Thyroid gland (tissue), 4 donors: ENCODE data around the gene AGBL1. TPM values are rescaled to one million over a fixed set of nuclear protein-coding genes. Genes with fewer than 3 reads are reported as not detected.

Source experiments
- DNase-seq, 2 donors: peaks; one replicate each; pipeline ENCODE4 v3.0.0-alpha.2; 2019
- H3K27ac ChIP-seq, 3 donors: fragments of 200-600 bp; sonication (generic); 1 replicate in 2 of 3; 2 replicates in 1 of 3; pipeline ENCODE4 v1.5.1; 2016 to 2019; ENCODE audit warnings: mild to moderate bottlenecking in 1 of 3, moderate library complexity in 1 of 3
- H3K27me3 ChIP-seq: fragments of 200-600 bp; sonication (generic); one replicate; pipeline ENCODE4 v1.5.1; 2019
- H3K36me3 ChIP-seq, 2 donors: fragments of 200-600 bp; sonication (generic); one replicate each; pipeline ENCODE4 v1.5.1; 2016 to 2019
- H3K4me1 ChIP-seq, 2 donors: fragments of 200-600 bp; sonication (generic); one replicate each; pipeline ENCODE4 v1.5.1; 2017 to 2019
- H3K4me3 ChIP-seq, 3 donors: fragments of 200-600 bp; sonication (generic); replicated peaks in 1 of 3; 1 replicate in 2 of 3; 2 replicates in 1 of 3; pipeline ENCODE4 v1.5.1; 2016; ENCODE audit warnings: mild to moderate bottlenecking in 1 of 3
- H3K9me3 ChIP-seq: fragments of 200-600 bp; sonication (generic); one replicate; pipeline ENCODE4 v1.5.1; 2017
- CTCF ChIP-seq, 6 experiments: fragments of 200-600 bp in 3 of 6; fragments of 450-650 bp in 3 of 6; sonication (generic) in 3 of 6; IDR thresholded peaks; one replicate each; pipeline ENCODE4 v1.5.1; 2016 to 2019; ENCODE audit warnings: antibody characterized with exemption in 6 of 6, mild to moderate bottlenecking in 2 of 6, inconsistent platforms in 1 of 6, moderate library complexity in 1 of 6
- POLR2A ChIP-seq, 2 donors: fragments of 450-650 bp; IDR thresholded peaks; one replicate each; pipeline ENCODE4 v1.6.1; 2017; ENCODE audit warnings: antibody characterized with exemption in 2 of 2, mild to moderate bottlenecking in 2 of 2, moderate library complexity in 1 of 2
- WGBS, 2 donors: methylation state at CpG; one replicate each; pipeline ENCODE4 v1.1.5; 2017; 5-methylcytosine and 5-hydroxymethylcytosine counted together
- intact Hi-C: fragments of 100-400 bp; cut with DNase I; formaldehyde crosslinking; loops from one replicate; pipeline ENCODE4 v1.15.1; 2023
- total RNA-seq, 4 donors: library from RNA; depleted of rRNA; stranded (reverse); fragments of >200 nt; gene quantifications; one replicate each; pipeline ENCODE4 v1.2.3, GENCODE V29; 2016

AGBL1 gene
- total RNA-seq, 4 donors from 2014 or later = not detected

GRCh38 chr15:86689006-86689405 lies 609.3 kb downstream of the AGBL1 start:
- no peak overlapping the region for H3K4me3 ChIP-seq
- H3K4me1 ChIP-seq = no peaks in the 10 kb centered on the region
- no peak overlapping the region for H3K27ac ChIP-seq
- no peaks in the 10 kb centered on the region for H3K27me3 ChIP-seq
- no peak for DNase-seq
- 86 to 87% methylated on average over 4 of the region's 4 CpGs for WGBS, 2 donors
- no peaks in the 10 kb centered on the region for H3K36me3 ChIP-seq
- no peaks in the 10 kb centered on the region for H3K9me3 ChIP-seq
- TF ChIP-seq CTCF (IDR thresholded peaks at IDR 0.05) (no peak), POLR2A (IDR thresholded peaks at IDR 0.05) (no peak)
- intact Hi-C loops = no loop called here

GRCh38 chr15:86690566-86690965 lies 610.9 kb downstream of the AGBL1 start:
- no peak for TF ChIP-seq CTCF (IDR thresholded peaks at IDR 0.05)
- no peak for TF ChIP-seq POLR2A (IDR thresholded peaks at IDR 0.05)
- DNase-seq = no peak
- Histone ChIP-seq H3K27me3 (no peaks in the 10 kb centered on the region), H3K36me3 (no peaks in the 10 kb centered on the region), H3K9me3 (no peaks in the 10 kb centered on the region), H3K27ac (no peak overlapping the region), H3K4me1 (no peaks in the 10 kb centered on the region), H3K4me3 (no peak overlapping the region)
- intact Hi-C loops = no loop called here
- 75 to 90% methylated on average over 1 of the region's 1 CpG for WGBS, 2 donors

GRCh38 chr15:86691091-86691663 lies 611.5 kb downstream of the AGBL1 start:
- Histone ChIP-seq H3K27me3 (no peaks in the 10 kb centered on the region), H3K9me3 (no peaks in the 10 kb centered on the region), H3K4me1 (no peaks in the 10 kb centered on the region), H3K4me3 (no peak overlapping the region), H3K36me3 (no peaks in the 10 kb centered on the region), H3K27ac (no peak overlapping the region)
- intact Hi-C loops = no loop called here
- peak in 3 of 6 experiments; percentile 37 to 43 (median 43) for TF ChIP-seq CTCF (IDR thresholded peaks at IDR 0.05)
- no peak for TF ChIP-seq POLR2A (IDR thresholded peaks at IDR 0.05)
- DNase-seq = peak; percentile 9 to 11
- WGBS, 2 donors = 36 to 41% methylated on average over 2 of the region's 2 CpGs

- H3K36me3 ChIP-seq = no peaks in the 10 kb centered on the region
- no peak for DNase-seq
- no peaks in the 10 kb centered on the region for H3K27me3 ChIP-seq
- 55 to 56% methylated on average over 3 of the region's 3 CpGs for WGBS, 2 donors
- H3K4me3 ChIP-seq = no peak overlapping the region
- H3K4me1 ChIP-seq = no peaks in the 10 kb centered on the region
- TF ChIP-seq POLR2A (IDR thresholded peaks at IDR 0.05) (no peak), CTCF (IDR thresholded peaks at IDR 0.05) (no peak)
- no peaks in the 10 kb centered on the region for H3K9me3 ChIP-seq
- no peak overlapping the region for H3K27ac ChIP-seq
- intact Hi-C loops = no loop called here
These were observed 621.4 kb downstream of the AGBL1 start for GRCh38 chr15:86700864-86701610.

- H3K27me3 ChIP-seq = no peaks in the 10 kb centered on the region
- TF ChIP-seq CTCF (IDR thresholded peaks at IDR 0.05) (no peak), POLR2A (IDR thresholded peaks at IDR 0.05) (no peak)
- H3K4me3 ChIP-seq = no peak overlapping the region
- no peak for DNase-seq
- no peaks in the 10 kb centered on the region for H3K4me1 ChIP-seq
- H3K9me3 ChIP-seq = no peaks in the 10 kb centered on the region
- intact Hi-C loops = no loop called here
- H3K27ac ChIP-seq = no peak overlapping the region
- no peaks in the 10 kb centered on the region for H3K36me3 ChIP-seq
These were observed 621.9 kb downstream of the AGBL1 start for GRCh38 chr15:86701611-86701963.
